ENCODE results near the gene OR6C1. TPM values are rescaled to one million over a fixed set of nuclear protein-coding genes. Genes with fewer than 3 reads are reported as not detected.
"Not testable (repeated sequence)": the region's sequence is repeated elsewhere in the genome, so short reads cannot be mapped to it uniquely, and the experiment has no call there.

OR6C1 gene
- total RNA-seq (2014; rRNA removed; shearing (Covaris generic); ENCODE audit: low replicate concordance), result not detected in 2 replicates

DNA sequence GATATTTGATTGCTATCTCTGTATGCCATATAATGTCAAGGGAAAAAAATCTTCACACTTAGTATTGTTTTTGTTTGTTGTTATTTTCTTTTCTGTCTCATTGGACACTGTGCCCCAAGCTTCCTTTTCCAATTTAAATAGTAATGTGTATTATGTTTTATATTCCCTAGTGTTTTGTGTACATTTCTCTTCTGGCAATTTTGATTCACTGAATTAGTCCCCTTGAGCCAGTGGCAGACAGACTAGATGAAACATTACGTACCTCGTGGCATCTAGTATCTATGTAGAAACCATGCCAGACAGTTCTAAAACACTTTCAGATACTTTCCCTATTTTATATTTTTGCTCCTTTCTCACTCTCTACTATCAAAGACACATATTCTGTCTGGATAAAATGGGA, at the start of gene OR6C1:
OR6C1 (plus strand) TSS at position 301 of the 400 bp plus-strand sequence. CDS start 6,257 bp downstream, outside the sequence.
- DNase-seq (ENCODE audit: low read depth), result no peak
- in situ Hi-C loops (cut with HindIII; ENCODE audit: low pct_unique_long_range_greater_than_20kb, low sequenced_read_pairs), result no loop called here

DNA sequence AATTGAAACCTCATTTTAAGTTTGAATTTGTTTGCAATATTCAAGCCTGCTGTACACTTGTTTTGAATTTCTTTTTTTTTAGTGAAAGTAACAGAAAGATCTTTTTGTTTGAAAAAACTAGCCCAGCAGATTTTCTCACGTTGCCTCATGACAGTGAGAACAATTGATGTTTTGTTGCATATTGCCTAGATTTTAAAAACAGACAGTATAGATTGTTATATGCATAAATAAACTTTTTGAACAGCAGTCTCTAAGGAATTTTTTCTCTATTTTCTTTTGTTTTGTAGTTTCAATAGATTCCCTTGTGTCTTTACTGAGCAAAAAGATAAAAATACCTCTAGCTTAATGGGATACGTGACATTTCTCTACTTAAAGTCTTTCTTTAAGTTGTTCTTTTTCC, 33.2 kb upstream of the OR6C1 start:
- DNase-seq (ENCODE audit: low read depth), result no peak
- in situ Hi-C loops (cut with HindIII; ENCODE audit: low pct_unique_long_range_greater_than_20kb, low sequenced_read_pairs), result no loop called here

DNA sequence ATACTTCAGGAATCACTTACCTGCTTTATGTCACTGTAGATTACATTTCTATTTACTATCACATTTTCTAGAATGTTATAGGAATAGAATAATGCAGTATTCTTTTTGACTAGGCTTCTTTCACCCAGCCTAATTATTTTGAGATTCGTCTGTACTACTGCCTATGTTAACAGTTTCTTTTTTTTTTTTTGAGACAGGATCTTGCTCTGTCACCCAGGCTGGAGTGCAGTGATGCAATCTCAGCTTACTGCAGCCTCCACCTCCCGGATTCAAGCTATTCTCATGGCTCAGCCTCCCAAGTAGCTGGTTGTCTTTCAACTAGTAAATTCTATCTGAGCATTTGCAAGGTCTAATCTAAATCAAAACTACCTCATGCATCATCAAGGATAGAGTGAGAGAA, 24.1 kb upstream of the OR6C1 start:
- in situ Hi-C loops (cut with HindIII; ENCODE audit: low pct_unique_long_range_greater_than_20kb, low sequenced_read_pairs), result no loop called here
- no peak for DNase-seq (ENCODE audit: low read depth)

DNA sequence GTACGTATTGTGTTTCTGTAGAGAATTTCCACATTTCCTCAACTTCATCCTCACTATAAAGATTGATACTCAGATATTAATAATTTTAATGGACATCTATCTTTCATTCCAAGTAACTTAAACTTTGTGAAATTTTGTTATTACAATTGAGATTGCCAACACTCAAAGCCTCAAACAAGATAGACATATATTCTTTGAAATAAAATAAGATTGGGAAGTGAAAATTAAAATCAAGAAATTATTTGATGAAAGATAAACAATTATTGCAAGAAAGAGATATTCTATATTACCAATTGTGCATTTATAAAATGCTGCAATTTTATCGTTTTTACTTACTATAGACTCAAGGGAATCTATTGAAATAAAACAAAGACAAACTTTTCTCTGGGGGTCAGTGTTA, 17.7 kb upstream of the OR6C1 start, which contains the start of gene OR6C6:
OR6C6 (minus strand) TSS at position 101 of the 400 bp plus-strand sequence. CDS start 1,337 bp downstream, outside the sequence.
- DNase-seq (ENCODE audit: low read depth), result no peak
- in situ Hi-C loops (cut with HindIII; ENCODE audit: low pct_unique_long_range_greater_than_20kb, low sequenced_read_pairs), result no loop called here

DNA sequence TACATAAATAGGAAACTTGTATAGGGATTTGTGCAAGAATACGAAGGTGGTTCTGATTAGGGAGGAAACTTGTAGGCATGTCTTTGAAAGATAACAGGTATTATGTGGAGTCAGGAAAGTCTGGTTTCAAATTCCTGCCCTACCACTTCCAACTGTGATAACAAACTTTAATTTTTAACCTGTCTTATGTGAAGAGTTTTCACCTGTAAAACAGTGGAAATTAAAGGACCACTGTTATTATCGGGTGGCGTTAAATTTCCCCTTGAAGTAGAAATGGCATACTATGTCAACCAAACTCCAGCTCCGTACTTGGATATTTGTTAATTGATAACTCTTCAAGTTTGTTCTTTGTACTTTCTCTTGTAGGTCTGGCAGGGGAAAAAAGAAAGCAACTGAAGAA, 6.1 kb downstream of the OR6C1 start:
- in situ Hi-C loops (cut with HindIII; ENCODE audit: low pct_unique_long_range_greater_than_20kb, low sequenced_read_pairs), result no loop called here
- no peak for DNase-seq (ENCODE audit: low read depth)

DNA sequence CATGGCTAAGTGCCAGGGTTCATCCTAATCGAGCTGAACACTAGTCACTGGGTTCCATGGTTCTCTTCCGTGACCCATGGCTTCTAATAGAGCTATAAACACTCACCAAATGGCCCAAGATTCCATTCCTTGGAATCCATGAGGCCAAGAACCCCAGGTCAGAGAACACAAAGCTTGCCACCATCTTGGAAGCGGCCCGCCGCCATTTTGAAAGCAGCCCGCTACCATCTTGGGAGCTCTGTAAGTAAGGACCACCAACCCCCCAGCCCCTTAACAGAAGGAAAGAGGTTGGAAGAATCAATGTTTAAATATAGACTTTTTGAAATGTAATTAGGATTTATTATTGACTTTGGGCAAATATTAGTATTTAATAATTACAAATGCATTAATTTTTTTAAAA, 11.7 kb downstream of the OR6C1 start:
- in situ Hi-C loops (cut with HindIII; ENCODE audit: low pct_unique_long_range_greater_than_20kb, low sequenced_read_pairs); DNase-seq (ENCODE audit: low read depth): not testable (repeated sequence)

DNA sequence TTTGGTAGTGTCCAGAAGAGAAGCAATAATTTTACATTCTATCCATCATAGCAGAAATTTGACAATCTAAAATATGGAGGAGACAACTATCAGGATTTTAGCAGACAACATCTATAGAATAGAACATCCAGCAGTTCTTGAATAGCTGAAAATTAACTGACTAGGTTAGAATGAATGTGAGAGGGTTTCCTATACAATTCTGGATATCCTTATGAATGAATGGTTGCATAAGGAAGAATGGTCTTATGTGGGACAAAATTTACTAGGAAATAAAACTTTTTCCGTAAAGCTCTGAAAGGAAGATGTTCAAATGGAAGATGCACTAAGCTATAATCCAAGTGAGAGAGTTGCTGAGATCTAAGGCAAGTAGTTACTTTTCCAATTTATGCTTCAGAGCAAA, 16.3 kb downstream of the OR6C1 start, which contains the start of gene OR6C3:
OR6C3 (plus strand) TSS at position 301 of the 400 bp plus-strand sequence. CDS start 955 bp downstream, outside the sequence.
- in situ Hi-C loops (cut with HindIII; ENCODE audit: low pct_unique_long_range_greater_than_20kb, low sequenced_read_pairs), result no loop called here
- no peak for DNase-seq (ENCODE audit: low read depth)

DNA sequence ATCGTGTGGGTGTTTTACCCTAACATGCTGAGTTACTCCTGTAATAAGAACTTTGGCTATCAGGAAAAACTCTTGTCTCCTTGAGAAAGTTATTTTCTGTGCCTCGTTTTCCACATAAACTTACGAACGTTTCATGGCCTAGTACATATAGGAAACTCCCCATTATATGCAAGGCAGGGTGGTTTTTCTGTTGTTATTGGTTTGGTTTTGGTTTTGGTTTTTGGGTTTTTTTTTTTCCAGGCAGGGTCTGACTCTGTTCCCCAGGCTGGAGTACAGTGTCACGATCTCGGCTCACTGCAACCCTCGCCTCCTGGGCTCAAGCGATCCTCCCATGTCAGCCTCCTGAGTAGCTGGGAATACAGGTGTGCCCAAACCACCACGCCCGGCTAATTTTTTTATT, 21.9 kb downstream of the OR6C1 start:
- in situ Hi-C loops (cut with HindIII; ENCODE audit: low pct_unique_long_range_greater_than_20kb, low sequenced_read_pairs), result no loop called here
- DNase-seq (ENCODE audit: low read depth), result no peak

DNA sequence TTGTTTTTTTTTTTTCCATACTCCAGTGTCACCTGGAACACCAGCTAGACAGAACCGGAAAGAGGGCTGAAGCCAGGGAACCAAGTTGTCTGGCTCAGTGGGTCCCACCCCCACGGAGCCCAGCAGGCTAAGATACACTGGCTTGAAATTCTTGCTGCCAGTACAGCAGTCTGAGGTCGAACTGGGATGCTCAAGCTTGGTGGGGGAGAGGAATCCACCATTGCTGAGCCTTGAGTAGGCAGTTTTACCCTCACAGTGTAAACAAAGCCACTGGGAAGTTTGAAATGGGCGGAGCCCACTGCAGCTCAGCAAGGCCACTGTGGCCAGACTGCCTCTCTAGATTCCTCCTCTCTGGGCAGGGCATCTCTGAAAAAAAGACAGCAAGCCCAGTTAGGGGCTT, 41.2 kb downstream of the OR6C1 start:
- DNase-seq (ENCODE audit: low read depth); in situ Hi-C loops (cut with HindIII; ENCODE audit: low pct_unique_long_range_greater_than_20kb, low sequenced_read_pairs): not testable (repeated sequence)

DNA sequence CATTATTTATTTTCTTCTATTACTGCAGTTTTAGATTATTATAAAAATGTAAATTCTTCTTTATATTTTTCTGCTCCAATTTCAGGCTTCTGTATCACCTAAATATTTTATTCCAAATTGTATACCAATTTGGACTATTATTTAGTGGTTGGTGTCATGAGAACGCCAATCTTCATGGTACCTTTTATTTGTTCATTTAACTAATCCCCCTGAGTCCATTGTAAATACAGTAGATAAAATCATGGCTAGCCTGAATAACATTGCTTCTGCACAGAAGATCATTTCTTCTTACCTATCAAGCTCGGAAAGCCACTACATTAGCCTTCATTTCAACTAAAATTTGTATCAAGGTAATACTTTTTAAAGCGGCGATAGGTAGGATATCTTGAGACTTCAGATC, 48.5 kb downstream of the OR6C1 start, which contains the start of gene OR6C75:
OR6C75 (plus strand) TSS at position 301 of the 400 bp plus-strand sequence. CDS start 2,136 bp downstream, outside the sequence.
- in situ Hi-C loops (cut with HindIII; ENCODE audit: low pct_unique_long_range_greater_than_20kb, low sequenced_read_pairs), result no loop called here
- no peak for DNase-seq (ENCODE audit: low read depth)

DNA sequence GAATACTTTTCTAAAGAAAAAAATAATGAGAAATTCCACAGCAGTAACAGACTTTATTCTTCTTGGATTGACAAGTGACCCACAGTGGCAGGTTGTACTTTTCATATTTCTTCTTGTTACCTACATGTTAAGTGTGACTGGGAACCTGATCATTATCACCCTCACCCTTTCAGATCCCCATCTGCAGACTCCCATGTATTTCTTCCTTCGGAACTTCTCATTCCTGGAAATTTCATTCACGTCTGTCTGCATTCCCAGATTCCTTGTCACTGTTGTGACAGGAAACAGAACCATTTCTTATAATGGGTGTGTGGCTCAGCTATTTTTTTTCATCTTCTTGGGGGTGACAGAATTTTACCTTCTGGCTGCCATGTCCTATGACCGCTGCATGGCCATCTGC, 50.9 kb downstream of the OR6C1 start:
- DNase-seq (ENCODE audit: low read depth), result no peak
- in situ Hi-C loops (cut with HindIII; ENCODE audit: low pct_unique_long_range_greater_than_20kb, low sequenced_read_pairs), result no loop called here

Other genes starting within 250 kb of the OR6C1 start
- not detected in 2 replicates for gene OR9K2, start 187.9 kb upstream of the OR6C1 start, total RNA-seq (2014; rRNA removed; shearing (Covaris generic); ENCODE audit: low replicate concordance)
- gene OR10A7, start 93.3 kb upstream of the OR6C1 start, total RNA-seq (2014; rRNA removed; shearing (Covaris generic); ENCODE audit: low replicate concordance), result not detected in 2 replicates
- not detected in 2 replicates for gene OR6C74, start 69.7 kb upstream of the OR6C1 start, total RNA-seq (2014; rRNA removed; shearing (Covaris generic); ENCODE audit: low replicate concordance)
- not detected in 2 replicates for gene OR6C6, start 17.8 kb upstream of the OR6C1 start, total RNA-seq (2014; rRNA removed; shearing (Covaris generic); ENCODE audit: low replicate concordance)
- gene OR6C3, start 16.4 kb downstream of the OR6C1 start, total RNA-seq (2014; rRNA removed; shearing (Covaris generic); ENCODE audit: low replicate concordance), result not detected in 2 replicates
- gene OR6C75, start 48.6 kb downstream of the OR6C1 start, total RNA-seq (2014; rRNA removed; shearing (Covaris generic); ENCODE audit: low replicate concordance), result not detected in 2 replicates
- gene OR6C65, start 86.2 kb downstream of the OR6C1 start, total RNA-seq (2014; rRNA removed; shearing (Covaris generic); ENCODE audit: low replicate concordance), result not detected in 2 replicates
- not detected in 2 replicates for gene OR6C76, start 111.9 kb downstream of the OR6C1 start, total RNA-seq (2014; rRNA removed; shearing (Covaris generic); ENCODE audit: low replicate concordance)
- not detected in 2 replicates for gene OR6C2, start 129.7 kb downstream of the OR6C1 start, total RNA-seq (2014; rRNA removed; shearing (Covaris generic); ENCODE audit: low replicate concordance)
- gene OR6C70, start 155.8 kb downstream of the OR6C1 start, total RNA-seq (2014; rRNA removed; shearing (Covaris generic); ENCODE audit: low replicate concordance), result not detected in 2 replicates
- not detected in 2 replicates for gene OR6C68, start 178.0 kb downstream of the OR6C1 start, total RNA-seq (2014; rRNA removed; shearing (Covaris generic); ENCODE audit: low replicate concordance)
- gene OR6C4, start 235.3 kb downstream of the OR6C1 start, total RNA-seq (2014; rRNA removed; shearing (Covaris generic); ENCODE audit: low replicate concordance), result not detected in 2 replicates